NCI-H2107 (cell line): ENCODE measurements around the gene KRT12.
"Not testable (repeated sequence)": the region's sequence is repeated elsewhere in the genome, so short reads cannot be mapped to it uniquely, and the experiment has no call there.

Experiments used
- DNase-seq: peaks from one replicate; lab custom pipeline; 2025; lab: John Stamatoyannopoulos, UW

The KRT12 gene

GRCh38 chr17:40883626-40884334 is 16.8 kb upstream of the KRT12 start:
- DNase-seq = no peak

GRCh38 chr17:40883031-40883430 is 16.0 kb upstream of the KRT12 start:
- no peak for DNase-seq

GRCh38 chr17:40879026-40879425 is 12.0 kb upstream of the KRT12 start:
- DNase-seq = no peak

GRCh38 chr17:40878044-40878443 is 11.0 kb upstream of the KRT12 start:
- no peak for DNase-seq

- no peak for DNase-seq
Measured at GRCh38 chr17:40873801-40874200, 6.8 kb upstream of the KRT12 start.

- DNase-seq = no peak
Measured at GRCh38 chr17:40873255-40873654, 6.2 kb upstream of the KRT12 start.

- no peak for DNase-seq
Measured at GRCh38 chr17:40872416-40872815, 5.4 kb upstream of the KRT12 start.

- DNase-seq = no peak
Measured at GRCh38 chr17:40871316-40871715, 4.3 kb upstream of the KRT12 start.

GRCh38 chr17:40870136-40870535 is 3.1 kb upstream of the KRT12 start:
- no peak for DNase-seq

- no peak for DNase-seq
Measured at GRCh38 chr17:40864661-40865390, 2.2 kb downstream of the KRT12 start.

- DNase-seq = no peak
Measured at GRCh38 chr17:40862985-40863733, 3.9 kb downstream of the KRT12 start.

- DNase-seq = no peak
Measured at GRCh38 chr17:40859536-40859935, 7.5 kb downstream of the KRT12 start.

- DNase-seq = not testable (repeated sequence)
Measured at GRCh38 chr17:40858667-40859066, 8.4 kb downstream of the KRT12 start.

- no peak for DNase-seq
Measured at GRCh38 chr17:40857535-40857934, 9.5 kb downstream of the KRT12 start.

GRCh38 chr17:40854175-40854814 is 12.7 kb downstream of the KRT12 start:
- no peak for DNase-seq

- DNase-seq = no peak
Measured at GRCh38 chr17:40852364-40852763, 14.7 kb downstream of the KRT12 start.

- no peak for DNase-seq
Measured at GRCh38 chr17:40850293-40850972, 16.6 kb downstream of the KRT12 start.

- no peak for DNase-seq
Measured at GRCh38 chr17:40849723-40850122, 17.3 kb downstream of the KRT12 start.

GRCh38 chr17:40848583-40849235 is 18.3 kb downstream of the KRT12 start:
- no peak for DNase-seq

- DNase-seq = no peak
Measured at GRCh38 chr17:40846515-40847144, 20.4 kb downstream of the KRT12 start.

GRCh38 chr17:40844671-40845107 is 22.3 kb downstream of the KRT12 start:
- no peak for DNase-seq
